ENCODE results near the gene SPACDR.
A peak's percentile ranks its signal among the peaks of the same experiment; 100 is the strongest.

Gene SPACDR

DNA sequence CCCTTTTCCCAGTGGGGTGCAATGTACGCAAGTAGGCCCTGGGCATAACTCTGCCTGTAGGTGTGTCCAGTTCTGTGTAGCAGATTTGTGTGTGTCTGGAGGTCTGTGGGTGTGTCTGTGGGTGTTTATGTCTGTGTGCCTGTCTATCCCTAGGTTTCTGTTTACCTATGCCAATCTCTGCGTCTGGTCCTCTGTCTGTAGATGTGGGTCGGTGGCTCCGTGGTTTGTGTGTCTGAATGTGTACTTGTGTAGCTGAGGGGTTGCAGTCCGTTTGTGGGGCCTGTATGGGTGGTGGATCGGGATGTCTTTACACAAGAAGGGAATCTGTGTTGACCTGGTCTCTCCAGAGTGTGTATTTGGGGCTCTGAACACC is 20.6 kb upstream of the SPACDR start:
- no peak for DNase-seq

DNA sequence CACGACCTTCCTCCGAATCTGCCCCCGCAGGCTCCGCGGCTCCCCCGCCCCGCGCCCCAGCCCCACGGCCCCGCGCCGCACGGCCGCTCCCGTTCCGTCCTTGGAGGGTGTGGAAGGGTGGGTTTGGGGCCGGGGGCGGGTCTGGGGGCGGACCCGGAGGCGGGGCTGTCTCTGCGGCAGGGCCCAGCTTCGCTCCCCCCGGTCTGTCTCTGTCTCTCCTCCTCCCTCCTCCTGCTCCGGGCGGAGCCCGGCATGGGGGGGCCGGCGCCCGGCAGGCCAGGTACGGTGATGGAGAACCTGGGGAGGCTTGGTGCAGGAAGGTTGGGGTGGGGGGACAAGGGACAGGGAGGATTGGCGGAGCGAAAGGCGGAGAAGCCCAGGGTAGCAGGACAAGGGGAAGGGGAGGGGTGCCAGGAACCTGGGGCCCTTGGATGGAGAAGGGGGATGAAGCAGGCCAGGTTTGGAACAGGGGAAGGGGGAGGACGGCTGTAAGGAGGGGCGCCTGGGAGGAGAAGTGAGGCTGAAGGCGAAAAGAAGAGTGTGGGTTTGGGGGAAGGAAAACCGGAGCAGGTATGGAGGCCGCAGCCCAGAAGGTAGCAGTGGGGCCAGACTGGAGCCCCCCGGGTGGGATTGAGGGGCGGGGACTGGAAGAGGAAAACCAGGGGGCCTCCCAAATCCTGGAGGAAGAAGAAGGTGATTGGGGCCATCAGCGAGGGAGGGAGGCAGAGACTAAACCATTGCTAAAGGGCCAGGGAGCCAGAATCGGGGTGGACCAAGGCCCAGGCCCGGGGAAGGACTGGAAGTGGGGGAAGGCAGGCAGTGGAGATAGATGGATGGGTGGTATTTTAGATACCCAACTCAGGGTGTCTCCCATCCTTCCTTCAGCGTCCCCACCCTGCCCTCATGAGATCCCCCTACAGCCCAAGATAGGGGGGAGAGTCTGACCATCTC is 19.9 kb upstream of the SPACDR start, which contains the start of gene NYAP1:
Gene NYAP1 (plus strand): TSS at position 206 of the 951 bp plus-strand sequence. CDS start 1,385 bp downstream, outside the sequence.
- DNase-seq: peak; percentile 11

DNA sequence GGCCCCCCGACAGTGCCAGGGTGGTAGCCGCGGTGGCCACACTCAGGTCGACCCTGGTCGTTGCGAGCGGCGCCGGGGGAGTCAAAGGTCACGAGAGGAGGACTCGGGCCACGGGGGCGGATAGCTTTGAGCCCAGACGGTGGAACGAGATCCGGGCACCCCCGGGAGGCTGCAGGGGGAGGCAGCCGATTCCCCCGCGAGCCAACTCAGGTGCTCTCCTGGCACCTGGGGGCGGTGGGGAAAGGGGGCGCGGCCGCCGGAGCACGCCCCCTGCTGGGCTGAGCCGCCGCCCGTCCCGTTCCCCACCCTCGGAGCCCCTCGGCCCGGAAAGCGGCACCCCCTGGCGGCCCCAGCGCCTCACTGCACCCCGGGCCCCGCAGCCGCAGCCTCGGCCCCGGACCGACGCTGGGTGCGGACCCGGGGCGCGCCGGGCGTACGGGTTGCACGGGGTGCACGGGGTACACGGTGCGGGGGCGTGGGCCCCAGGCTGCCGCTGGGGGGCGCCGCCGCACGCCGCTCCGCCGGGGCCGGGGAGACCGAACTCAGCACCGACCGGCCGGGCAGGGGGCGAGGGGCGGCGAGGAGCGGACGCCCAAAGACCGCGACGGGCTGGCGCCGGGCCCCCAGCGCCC is 19.1 kb upstream of the SPACDR start:
- no peak for DNase-seq

DNA sequence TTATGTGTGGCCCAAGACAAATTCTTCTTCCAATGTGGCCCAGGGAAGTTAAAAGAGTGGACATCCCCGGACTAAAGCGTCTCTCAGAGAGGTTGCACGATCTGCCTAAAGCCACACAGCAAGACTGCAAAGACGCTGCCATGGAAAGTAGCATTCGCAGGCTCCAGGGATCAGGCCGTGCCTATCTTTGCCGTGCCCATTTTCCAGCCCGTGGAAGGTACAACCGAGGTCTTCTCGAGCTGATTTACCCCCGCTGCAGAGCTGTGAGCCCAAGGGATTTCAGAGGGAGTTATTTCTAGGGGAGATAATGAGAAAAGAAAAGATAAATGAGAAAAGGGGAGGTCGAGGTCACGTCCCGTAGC is 18.6 kb upstream of the SPACDR start:
- DNase-seq: no peak

DNA sequence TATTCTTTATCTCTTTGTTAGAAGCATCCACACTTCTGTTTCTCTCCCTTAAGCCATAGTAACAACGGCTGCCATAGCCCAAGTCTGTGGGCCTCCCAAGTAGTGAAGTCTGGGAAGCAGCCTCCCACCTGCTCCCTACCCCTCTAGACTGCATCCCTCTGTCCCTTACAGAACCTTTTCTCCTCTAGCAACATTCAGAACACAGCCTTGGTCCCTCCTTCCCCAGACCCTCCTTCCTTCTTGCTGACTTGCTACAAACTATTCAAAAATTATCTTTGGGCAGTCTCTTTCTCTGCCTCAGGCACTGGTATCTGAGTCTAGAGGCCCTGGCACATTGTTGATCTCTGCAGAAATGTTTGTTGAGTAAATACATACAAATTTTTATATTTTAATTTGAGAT is 17.4 kb upstream of the SPACDR start:
- DNase-seq: no peak

DNA sequence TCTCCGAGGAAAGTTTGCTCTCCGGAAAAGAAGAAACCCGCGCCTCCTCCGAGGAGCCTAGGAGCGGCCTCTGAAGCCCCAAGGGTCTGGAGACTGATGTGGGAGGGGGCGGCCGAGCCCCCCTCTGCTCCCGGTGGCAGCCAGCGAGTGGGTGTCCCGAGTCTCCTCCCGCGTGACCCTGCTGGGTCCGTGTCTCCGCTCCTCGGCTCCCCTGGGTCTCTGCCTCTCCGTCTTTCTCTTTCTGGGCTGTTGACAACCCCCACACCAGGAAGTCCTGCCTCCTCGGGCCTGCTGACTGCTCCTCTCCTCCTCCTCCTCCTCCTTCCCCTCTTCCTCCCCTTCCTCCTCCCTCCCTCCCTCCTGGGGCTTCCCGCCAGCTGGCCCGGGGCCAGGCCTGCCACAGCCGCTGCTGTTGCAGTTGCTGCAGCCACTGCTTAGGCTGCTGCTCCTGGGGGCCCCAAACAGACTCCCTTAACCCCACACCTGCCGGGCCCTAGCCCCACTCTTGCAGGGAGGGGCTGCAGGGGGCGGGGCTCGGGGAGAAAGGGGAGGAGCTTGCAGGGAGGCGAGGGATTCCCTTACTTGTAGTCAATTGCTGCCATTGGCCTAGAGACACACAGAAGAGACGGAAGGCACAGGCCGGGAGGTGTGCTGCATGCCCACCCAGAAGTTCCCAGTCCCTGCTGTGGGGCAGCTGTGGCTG is 15.0 kb upstream of the SPACDR start, which contains the start of gene TSC22D4:
Gene TSC22D4 (minus strand): TSS at position 257 of the 703 bp plus-strand sequence. CDS start 1,176 bp downstream, outside the sequence.
- peak; percentile 86 for DNase-seq

DNA sequence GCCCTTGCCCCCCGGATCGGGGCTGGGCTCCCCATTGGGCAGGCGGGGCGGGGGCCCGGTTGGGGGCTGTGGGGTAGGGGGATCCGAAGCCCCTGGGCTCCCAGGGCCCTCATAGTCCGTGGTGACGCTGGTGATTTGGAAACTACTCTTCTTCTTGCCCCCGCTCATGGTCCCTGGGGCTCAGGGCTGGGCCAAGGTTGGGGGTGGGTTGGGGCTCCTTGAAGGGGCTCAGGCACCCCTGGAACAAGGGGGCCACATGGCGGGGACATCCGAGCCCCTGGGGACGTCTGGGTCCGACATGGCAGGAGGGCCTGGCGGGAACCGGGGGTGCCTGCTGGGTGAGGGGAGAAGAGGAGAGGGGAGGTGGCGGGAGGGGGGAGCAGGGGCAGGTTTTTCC is 13.8 kb upstream of the SPACDR start:
- no peak for DNase-seq

DNA sequence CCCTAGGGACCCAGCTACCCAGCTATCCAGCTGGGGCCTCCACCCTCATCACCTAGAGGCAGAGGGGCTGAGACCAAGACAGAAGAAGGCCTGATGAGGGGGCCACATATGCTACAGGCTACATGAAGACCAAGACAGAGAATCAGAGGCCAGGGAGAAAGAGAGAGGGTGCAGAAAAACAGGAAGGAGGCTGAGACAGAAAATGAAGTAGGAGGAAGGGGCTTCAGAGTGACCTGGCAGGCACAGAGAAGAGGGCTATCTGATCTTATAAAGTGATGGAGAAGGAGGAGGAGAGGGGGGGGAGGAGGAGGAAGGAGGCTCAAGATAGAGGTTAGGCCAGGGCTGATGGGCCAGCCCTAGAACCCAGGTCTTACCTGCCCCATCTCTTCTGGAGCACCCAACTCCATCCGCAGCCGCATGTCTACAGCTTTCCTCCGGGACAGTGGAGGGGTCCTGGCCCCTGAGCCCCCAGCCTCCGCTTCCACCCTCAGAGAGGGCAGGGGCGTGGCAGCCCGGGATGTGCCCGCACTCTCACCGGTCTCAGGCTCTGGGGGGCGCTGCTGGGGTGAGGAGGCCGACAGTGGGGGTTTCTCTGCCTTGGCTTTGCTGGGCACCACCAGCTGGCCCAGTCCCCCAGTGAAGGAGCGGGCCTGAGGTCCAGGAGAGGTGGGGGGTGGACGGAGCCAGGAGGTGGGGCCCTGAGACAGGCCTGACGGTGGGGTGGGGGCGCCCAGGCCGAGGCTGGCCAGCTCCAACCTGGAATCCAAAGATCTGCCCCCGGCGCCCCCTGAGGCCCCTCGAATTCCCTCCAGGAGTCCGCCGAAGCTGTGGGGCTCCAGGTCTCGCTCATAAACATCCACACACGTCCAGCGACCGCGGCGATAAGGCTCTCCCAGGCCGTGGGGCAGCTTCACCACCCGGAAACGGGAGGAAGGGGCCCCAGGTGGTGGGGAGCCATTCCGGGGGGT is 13.1 kb upstream of the SPACDR start:
- no peak for DNase-seq

DNA sequence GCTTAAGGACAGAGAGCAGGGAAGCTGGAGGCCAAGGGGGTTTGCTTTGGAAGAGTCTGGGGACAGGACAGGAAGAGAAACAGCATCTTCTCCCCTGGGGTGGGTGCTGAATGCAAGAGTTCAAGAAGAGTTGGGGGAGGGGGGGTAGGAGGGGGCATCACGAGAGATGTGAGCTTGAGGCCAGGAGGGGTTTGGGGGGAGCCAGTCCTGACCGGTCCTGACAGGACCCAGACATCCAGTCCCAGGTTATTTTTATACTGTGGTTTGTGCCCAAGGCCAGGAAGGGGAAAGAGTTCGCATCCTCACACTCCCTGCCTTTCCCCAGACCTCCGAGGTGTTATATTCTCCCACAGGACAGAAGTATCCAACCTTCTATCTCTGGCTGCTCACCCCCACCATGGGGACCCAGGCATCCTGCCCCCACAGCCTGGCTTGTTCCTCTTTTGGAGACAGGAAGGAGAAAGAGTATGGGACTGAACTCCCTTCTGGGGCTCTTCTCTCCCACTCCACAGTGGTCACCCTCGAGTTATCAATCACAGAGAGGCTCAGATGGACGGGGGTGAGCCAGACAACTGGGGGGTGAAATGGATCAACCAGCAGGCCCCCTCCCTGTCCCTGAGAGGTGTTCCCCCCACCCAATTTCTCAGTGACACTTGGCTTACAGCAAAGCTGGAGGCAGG is 12.2 kb upstream of the SPACDR start:
- no peak for DNase-seq

DNA sequence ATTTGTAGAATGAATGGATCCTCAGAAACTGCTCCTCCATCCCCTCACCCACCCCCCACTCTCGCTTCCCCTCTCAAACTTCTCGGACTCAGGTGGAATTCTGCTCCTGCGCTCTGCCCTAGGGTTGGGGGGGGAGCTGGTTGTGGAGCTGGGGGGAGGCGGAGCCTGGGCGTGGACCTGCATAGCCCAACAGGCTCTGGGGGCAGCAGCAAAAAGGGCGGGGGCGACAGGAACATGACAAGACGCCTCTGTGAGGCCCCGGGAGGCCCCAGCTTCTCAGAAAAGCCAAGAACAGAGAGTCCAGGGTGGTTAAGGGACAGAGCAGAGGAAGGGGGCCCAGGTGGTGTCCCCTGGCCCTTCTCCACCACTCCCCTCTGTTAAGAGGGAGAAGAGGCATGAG is 11.5 kb upstream of the SPACDR start:
- no peak for DNase-seq

DNA sequence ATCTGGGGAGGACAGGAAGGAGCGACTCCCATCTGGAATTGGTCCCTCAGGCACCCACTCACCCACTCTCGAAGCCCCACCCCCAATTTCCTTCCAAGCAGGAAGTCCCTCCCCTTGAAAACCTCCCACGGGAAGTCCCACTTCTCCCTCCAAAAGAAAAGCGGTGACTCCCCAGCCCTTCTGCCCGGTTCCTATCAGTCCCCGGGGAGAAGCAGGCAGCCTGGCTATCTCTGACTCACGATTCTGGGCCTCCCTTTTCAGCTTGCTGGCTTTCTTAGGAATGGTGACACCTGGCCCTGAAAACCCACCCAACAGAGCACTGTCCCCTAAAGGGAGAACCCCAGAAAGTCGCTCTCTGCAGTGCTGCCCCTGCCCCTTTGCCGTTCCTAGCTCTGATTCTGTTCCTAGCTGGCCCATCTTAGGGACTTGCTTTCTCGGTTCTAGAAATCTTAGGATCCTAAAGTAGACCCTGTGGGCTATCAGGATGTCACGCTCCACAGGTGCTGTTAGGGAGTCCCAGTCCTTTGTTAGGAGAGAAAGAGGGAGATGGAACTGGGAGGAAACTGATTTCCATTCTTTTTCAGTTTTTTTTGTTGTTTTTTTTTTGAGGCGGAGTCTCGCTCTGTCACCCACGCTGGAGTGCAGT is 8.9 kb upstream of the SPACDR start:
- no peak for DNase-seq

DNA sequence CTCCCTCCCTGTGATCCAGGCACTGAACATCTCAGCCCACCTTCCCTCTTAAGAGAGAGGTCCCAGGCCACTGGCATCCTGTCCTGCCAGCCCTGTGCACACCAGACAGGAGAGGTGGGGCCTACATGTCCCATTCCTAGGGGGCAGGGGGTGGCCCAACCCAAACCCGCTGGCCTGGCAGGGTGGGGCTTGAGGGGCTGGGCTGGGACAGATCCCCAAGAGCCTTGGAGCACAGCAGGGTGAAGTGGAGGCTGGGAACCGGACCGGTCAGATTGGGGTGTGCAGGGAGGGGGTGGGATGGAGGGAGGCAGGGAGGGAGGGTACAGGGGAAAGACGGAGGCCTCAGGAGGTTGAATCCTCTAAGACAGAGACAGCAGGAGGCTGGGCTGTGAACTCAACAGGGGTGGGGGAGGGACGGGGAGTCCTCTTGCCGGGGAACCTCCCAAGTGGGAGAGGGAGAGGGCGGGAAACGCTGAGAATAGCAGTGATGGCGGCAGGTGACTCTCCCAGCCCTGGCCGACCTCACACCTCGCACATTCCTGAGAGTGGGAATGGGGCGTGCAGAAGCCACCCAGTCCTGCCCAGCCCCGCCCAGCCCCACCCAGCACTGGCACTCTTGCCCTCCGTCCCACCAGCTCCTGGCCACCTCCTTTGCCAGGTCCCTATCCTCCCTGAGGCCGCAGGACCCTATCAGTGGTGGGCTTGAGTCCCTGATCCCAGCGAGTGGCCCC is 8.2 kb upstream of the SPACDR start:
- no peak for DNase-seq

DNA sequence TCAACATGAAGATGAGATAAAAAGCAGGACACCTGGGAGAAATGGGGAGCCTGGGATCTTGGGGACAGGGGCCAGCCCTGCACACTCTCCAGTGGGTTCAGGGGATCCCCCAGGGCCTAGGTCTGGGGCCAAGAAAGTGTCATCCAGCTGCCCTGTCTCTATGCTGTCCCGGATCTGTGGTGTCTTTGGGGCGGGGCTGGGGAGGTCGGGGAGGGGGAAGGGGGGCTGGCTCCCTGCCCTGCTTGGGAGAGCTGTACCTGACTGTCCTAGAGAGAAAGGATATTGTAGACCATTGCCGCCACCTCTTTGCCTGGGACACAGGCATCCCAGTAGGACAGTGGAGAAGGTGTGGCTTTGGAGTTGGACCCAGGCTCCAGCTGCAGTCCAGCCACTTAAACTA is 7.0 kb upstream of the SPACDR start:
- no peak for DNase-seq

DNA sequence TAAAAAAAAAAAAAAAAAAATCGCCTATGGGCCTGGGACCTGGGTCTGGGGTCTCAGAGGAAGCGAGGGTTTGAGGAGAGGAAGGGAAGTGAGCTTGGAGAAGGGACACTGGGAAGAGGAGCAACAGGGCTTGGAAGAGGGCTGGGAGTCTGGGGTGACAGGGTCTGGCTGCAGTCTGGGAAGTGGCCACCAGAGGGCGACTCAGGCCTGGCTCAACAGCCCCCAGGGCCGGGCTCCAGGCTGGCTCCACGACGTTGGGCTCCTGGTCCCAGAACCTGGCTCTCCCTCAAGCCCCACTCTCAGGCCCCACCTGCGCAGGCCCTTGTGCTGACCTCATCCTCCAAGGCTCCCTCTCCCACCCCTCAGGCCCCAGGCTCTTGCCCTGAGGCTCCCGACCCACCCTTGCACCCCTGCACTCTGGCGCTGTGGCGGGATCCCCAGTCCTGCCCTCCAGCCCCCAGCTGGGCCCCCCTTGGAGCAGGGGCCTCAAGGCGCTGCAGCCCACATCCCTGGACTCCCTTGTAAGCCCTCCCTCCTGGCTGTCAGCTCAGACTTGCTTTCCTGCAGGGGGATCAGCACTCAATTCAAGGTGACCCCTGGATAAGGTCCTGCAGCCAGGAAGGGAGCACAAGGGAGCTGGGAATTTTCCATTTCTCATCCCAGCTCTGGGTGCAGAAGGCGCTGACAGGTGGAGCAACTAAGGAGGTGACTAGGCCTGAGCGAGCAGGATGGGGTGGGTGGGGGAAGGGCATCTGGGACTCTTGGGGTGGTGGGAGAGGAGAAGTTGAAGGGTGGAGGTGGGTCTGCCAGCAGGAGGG is 5.4 kb upstream of the SPACDR start:
- peak; percentile 41 for DNase-seq

DNA sequence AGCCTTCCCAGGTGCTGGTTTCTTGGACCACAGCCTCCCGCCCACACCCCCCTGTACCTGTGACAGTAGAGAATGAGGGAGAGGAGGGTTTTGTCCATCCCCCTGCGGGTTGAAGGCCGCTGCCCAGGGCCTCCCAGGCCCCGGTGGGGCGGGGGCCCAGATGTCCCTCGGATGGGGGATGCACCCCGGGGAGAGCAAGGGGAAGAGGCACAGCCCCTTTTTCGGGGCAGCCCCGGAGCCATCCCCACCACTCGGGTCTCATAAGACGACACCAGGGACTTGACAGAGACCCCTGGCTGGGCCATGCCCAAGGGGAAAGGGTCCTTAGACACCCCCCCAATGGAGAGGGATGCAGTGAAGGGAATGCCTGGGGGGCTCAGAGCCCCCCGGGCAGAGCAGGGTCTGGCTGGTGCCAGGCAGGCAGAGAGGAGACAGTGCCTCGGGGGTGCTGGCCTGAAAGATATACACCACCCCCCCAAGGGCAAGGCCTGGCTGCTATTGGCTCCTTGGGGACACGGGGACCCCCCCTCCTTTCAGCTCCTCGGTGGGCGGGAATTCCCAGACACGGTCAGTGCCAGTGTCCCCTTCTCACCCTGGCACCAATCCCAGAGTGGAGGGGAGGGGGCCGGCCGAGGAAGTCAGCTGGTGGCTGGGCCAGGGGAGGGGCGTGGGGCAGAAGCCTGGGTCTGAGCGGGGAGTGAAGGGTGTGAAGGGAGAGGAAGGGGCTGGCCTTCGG is 3.7 kb upstream of the SPACDR start:
- DNase-seq: no peak

DNA sequence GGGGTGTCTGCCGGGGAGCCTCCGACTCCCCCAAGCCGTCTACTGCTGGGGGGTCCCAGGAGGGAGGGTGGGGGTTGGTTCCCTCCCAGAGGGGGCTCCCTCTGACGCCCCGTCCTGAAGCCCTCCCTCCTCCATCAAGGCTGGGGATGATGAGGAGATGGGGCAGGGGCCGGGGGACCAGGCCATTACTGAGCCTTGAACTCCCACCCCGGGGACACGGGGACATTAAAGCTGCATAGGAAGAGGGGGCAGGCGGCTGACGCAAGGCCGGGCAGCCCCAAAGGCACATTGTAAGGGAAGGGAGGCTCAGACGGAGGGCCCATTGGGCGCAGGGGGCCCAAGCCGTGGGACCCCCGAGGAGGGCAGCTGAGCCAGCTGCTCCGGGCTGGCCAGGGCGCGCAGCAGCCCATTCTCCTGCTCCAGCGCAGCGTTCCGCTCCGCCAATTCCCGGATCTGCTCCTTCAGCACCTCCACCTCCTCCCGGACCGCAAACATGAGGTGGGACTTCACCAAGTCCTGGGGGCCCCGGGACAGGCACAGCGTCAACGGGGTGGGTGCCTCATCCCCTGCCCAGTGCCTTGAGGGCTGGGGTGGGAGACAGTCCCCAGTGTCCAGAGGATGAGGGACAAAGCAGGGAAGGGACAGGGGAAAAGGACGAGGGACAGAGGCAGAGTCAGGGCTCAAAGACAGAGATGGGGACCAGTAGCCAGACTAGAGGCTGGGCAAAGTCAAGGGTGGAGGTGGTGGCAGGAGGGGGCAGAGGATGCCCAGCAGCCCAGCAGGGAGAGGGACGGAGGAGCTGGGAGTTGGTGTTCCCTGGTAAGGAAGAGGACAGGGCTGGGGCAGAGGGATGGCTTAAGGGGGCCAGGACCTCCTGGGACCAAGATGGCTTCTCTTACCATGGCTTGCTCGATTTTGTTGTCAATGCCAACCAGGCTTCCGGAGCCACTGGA is 2.9 kb upstream of the SPACDR start:
- DNase-seq: no peak

DNA sequence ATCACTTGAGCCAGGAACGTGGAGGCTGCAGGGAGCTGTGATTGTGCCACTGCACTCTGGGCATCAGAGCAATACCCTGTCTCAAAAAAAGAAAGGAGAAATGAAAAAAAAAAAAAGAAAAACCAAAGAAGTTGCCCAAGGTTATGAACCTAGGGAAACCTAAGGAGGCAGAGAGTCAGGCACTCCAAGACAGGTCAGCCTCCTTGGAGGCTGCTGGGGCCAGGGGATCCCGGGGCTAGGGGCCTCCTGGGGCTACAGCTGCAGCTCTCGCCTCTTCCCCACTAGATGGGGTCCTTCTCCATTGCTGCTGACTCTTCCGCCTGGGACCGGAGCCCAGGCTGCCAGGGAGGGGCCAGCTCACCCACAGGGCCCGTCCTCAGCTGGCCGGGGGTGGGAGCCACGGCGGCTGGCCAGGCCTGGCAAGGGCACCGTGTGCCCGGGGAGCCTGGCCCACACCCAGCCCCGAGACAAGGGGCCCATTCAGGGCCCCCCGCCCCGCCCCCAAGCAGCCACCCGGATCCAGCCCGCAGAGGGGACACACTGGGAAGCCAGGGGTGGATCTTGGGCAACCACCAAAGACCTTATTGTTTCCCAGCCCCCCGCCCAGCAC is 1.7 kb upstream of the SPACDR start:
- DNase-seq: peak; percentile 62

All from DMS 273 treated with DMSO at 0.1 percent for 48 hours (cell line).